HEK293 (cell line): ENCODE data around the gene RPS29.

Source experiments
- ATF2 ChIP-seq: fragments of 450-650 bp; formaldehyde crosslinking; IDR thresholded peaks from 2 replicates; pipeline ENCODE4 v1.5.1; 2016; ENCODE audit warnings: missing biosample characterization, missing genetic modification characterization, low read depth
- CTCF ChIP-seq: fragments of 450-650 bp; formaldehyde crosslinking; IDR thresholded peaks from 2 replicates; pipeline ENCODE4 v1.5.1; 2016; ENCODE audit warnings: missing biosample characterization, missing genetic modification characterization
- FEZF1 ChIP-seq: fragments of 450-650 bp; formaldehyde crosslinking; IDR thresholded peaks from 2 replicates; pipeline ENCODE4 v1.5.1; 2016; ENCODE audit warnings: missing biosample characterization, missing genetic modification characterization
- HOXD13 ChIP-seq: sonication (generic); formaldehyde crosslinking; IDR thresholded peaks from 2 replicates; pipeline ENCODE4 v1.8.0; 2022; ENCODE audit warnings: missing genetic modification reagents, borderline replicate concordance
- KLF10 ChIP-seq: fragments of 450-650 bp; IDR thresholded peaks from 2 replicates; pipeline ENCODE4 v1.5.1; 2018; ENCODE audit warnings: missing biosample characterization, mild to moderate bottlenecking, missing genetic modification characterization
- PRDM1 ChIP-seq: fragments of 450-650 bp; formaldehyde crosslinking; IDR thresholded peaks from 2 replicates; pipeline ENCODE4; 2016; ENCODE audit warnings: missing biosample characterization, missing genetic modification characterization
- REST ChIP-seq: fragments of 450-650 bp; formaldehyde crosslinking; IDR thresholded peaks from 2 replicates; pipeline ENCODE4 v1.5.1; 2016; ENCODE audit warnings: missing biosample characterization, missing genetic modification characterization
- SETDB1 ChIP-seq: IDR thresholded peaks from one replicate; pipeline ENCODE4 v1.6.1; 2017; ENCODE audit warnings: mild to moderate bottlenecking, low read length, moderate library complexity, mixed read lengths; ENCODE audit not compliant: insufficient read length
- TRIM28 ChIP-seq: IDR thresholded peaks from 2 replicates; pipeline ENCODE4 v1.6.1; 2011; ENCODE audit warnings: low read length, control low read depth, borderline replicate concordance
- ZBTB21 ChIP-seq: fragments of 450-650 bp; formaldehyde crosslinking; IDR thresholded peaks from 2 replicates; pipeline ENCODE4 v1.5.1; 2017; ENCODE audit warnings: missing biosample characterization, missing genetic modification characterization
- ZFP41 ChIP-seq: fragments of 450-650 bp; formaldehyde crosslinking; IDR thresholded peaks from 2 replicates; pipeline ENCODE4 v1.5.1; 2016; ENCODE audit warnings: missing biosample characterization, missing genetic modification characterization, borderline replicate concordance
- ZFP69B ChIP-seq: fragments of 450-650 bp; formaldehyde crosslinking; IDR thresholded peaks from 2 replicates; pipeline ENCODE4 v1.5.1; 2016; ENCODE audit warnings: missing biosample characterization, missing genetic modification characterization
- ZNF157 ChIP-seq: fragments of 450-650 bp; formaldehyde crosslinking; IDR thresholded peaks from 2 replicates; pipeline ENCODE4 v1.5.1; 2016; ENCODE audit warnings: missing biosample characterization, missing genetic modification characterization
- ZNF16 ChIP-seq: fragments of 450-650 bp; formaldehyde crosslinking; IDR thresholded peaks from 2 replicates; pipeline ENCODE4 v1.5.1; 2016; ENCODE audit warnings: low read depth, missing biosample characterization, missing genetic modification characterization
- ZNF174 ChIP-seq: fragments of 450-650 bp; formaldehyde crosslinking; IDR thresholded peaks from 2 replicates; pipeline ENCODE4 v1.5.0; 2017; ENCODE audit warnings: missing biosample characterization, mild to moderate bottlenecking, missing genetic modification characterization
- ZNF19 ChIP-seq: fragments of 450-650 bp; formaldehyde crosslinking; IDR thresholded peaks from 2 replicates; pipeline ENCODE4; 2016; ENCODE audit warnings: missing biosample characterization, missing genetic modification characterization, low read depth
- ZNF221 ChIP-seq: fragments of 450-650 bp; formaldehyde crosslinking; IDR thresholded peaks from 2 replicates; pipeline ENCODE4 v1.5.1; 2017; ENCODE audit warnings: missing biosample characterization, missing genetic modification characterization, borderline replicate concordance
- ZNF366 ChIP-seq: fragments of 450-650 bp; formaldehyde crosslinking; conservative IDR thresholded peaks from 2 replicates; pipeline ENCODE4 v1.5.1; 2016; ENCODE audit warnings: missing biosample characterization, missing genetic modification characterization
- ZNF433 ChIP-seq: fragments of 450-650 bp; formaldehyde crosslinking; IDR thresholded peaks from 2 replicates; pipeline ENCODE4 v1.5.1; 2016; ENCODE audit warnings: missing biosample characterization, missing genetic modification characterization, low read depth
- ZNF521 ChIP-seq: fragments of 450-650 bp; formaldehyde crosslinking; IDR thresholded peaks from 2 replicates; pipeline ENCODE4 v1.5.1; 2017; ENCODE audit warnings: missing biosample characterization, mild to moderate bottlenecking, missing genetic modification characterization
- ZNF529 ChIP-seq: fragments of 450-650 bp; formaldehyde crosslinking; IDR thresholded peaks from 2 replicates; pipeline ENCODE4 v1.5.1; 2017; ENCODE audit warnings: missing genetic modification characterization, missing biosample characterization; ENCODE audit not compliant: insufficient replicate concordance
- ZNF561 ChIP-seq: fragments of 450-650 bp; IDR thresholded peaks from 2 replicates; pipeline ENCODE4 v1.5.1; 2018; ENCODE audit warnings: missing biosample characterization, missing genetic modification characterization, borderline replicate concordance
- ZNF639 ChIP-seq: fragments of 450-650 bp; formaldehyde crosslinking; IDR thresholded peaks from 2 replicates; pipeline ENCODE4 v1.5.1; 2016; ENCODE audit warnings: missing biosample characterization, missing genetic modification characterization
- ZNF654 ChIP-seq: fragments of 450-650 bp; formaldehyde crosslinking; IDR thresholded peaks from 2 replicates; pipeline ENCODE4 v1.5.1; 2016; ENCODE audit warnings: low read depth, missing biosample characterization, missing genetic modification characterization
- ZNF658 ChIP-seq: fragments of 450-650 bp; formaldehyde crosslinking; IDR thresholded peaks from 2 replicates; pipeline ENCODE4; 2016; ENCODE audit warnings: missing biosample characterization, missing genetic modification characterization
- ZNF670 ChIP-seq: fragments of 450-650 bp; formaldehyde crosslinking; IDR thresholded peaks from 2 replicates; pipeline ENCODE4 v1.5.1; 2016; ENCODE audit warnings: missing biosample characterization, missing genetic modification characterization, low read depth
- ZNF768 ChIP-seq: fragments of 450-650 bp; formaldehyde crosslinking; IDR thresholded peaks from 2 replicates; pipeline ENCODE4 v1.5.1; 2018; ENCODE audit warnings: missing biosample characterization, mild to moderate bottlenecking, missing genetic modification characterization
- ZNF777 ChIP-seq: fragments of 450-650 bp; formaldehyde crosslinking; IDR thresholded peaks from 2 replicates; pipeline ENCODE4 v1.5.1; 2017; ENCODE audit warnings: missing biosample characterization, missing genetic modification characterization, borderline replicate concordance
- ZNF837 ChIP-seq: fragments of 450-650 bp; formaldehyde crosslinking; IDR thresholded peaks from 2 replicates; pipeline ENCODE4 v1.5.1; 2016; ENCODE audit warnings: missing biosample characterization, missing genetic modification characterization
- TF ChIP-seq, protein P1 (sequence below): fragments of 450-650 bp; formaldehyde crosslinking; IDR thresholded peaks from 2 replicates; pipeline ENCODE4 v1.5.1; 2017; ENCODE audit warnings: missing biosample characterization, missing genetic modification characterization

Gene RPS29

GRCh38 chr14:49633640-49634546 lies 47.7 kb upstream of the RPS29 start (continued):
- peak; percentile 94 for TF ChIP-seq CTCF
- no peak for TF ChIP-seq ZNF221 (tag by site-specific recombination)
- no peak for TF ChIP-seq ZNF521 (tag by site-specific recombination)
- TF ChIP-seq ZNF19 (tag by site-specific recombination) = no peak
- TF ChIP-seq ZNF639 (tag by site-specific recombination) = peak; percentile 53; the same call in 1 of the 2 replicates
- no peak for TF ChIP-seq ZNF174 (tag by site-specific recombination)
- no peak for TF ChIP-seq HOXD13
- peak; percentile 21; the same call in 1 of the 2 replicates for TF ChIP-seq ZNF768 (tag by site-specific recombination)
- no peak for TF ChIP-seq ZNF366 (tag by site-specific recombination)
- TF ChIP-seq, protein P1, sequence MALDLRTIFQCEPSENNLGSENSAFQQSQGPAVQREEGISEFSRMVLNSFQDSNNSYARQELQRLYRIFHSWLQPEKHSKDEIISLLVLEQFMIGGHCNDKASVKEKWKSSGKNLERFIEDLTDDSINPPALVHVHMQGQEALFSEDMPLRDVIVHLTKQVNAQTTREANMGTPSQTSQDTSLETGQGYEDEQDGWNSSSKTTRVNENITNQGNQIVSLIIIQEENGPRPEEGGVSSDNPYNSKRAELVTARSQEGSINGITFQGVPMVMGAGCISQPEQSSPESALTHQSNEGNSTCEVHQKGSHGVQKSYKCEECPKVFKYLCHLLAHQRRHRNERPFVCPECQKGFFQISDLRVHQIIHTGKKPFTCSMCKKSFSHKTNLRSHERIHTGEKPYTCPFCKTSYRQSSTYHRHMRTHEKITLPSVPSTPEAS (tag by site-specific recombination) = no peak
- TF ChIP-seq KLF10 (tag by site-specific recombination) = peak; percentile 54; the same call in 1 of the 2 replicates
- TF ChIP-seq TRIM28 = no peak
- TF ChIP-seq ZFP41 (tag by site-specific recombination) = no peak
- no peak for TF ChIP-seq ZNF777 (tag by site-specific recombination)
- TF ChIP-seq ZNF837 = no peak
- TF ChIP-seq FEZF1 (tag by site-specific recombination) = no peak
- TF ChIP-seq ZNF157 (tag by site-specific recombination) = no peak
- TF ChIP-seq ZNF658 = no peak
- TF ChIP-seq ZNF561 (tag by site-specific recombination) = peak; percentile 51; the same call in 1 of the 2 replicates
- no peak for TF ChIP-seq ZNF529 (tag by site-specific recombination)
- TF ChIP-seq SETDB1 = no peak
- TF ChIP-seq ATF2 (tag by site-specific recombination) = no peak
- no peak for TF ChIP-seq ZNF433 (tag by site-specific recombination)
- no peak for TF ChIP-seq ZNF16 (tag by site-specific recombination)
- TF ChIP-seq REST (tag by site-specific recombination) = 0 out of 2 replicates have a peak, but pooled peaks have one; percentile 30
- TF ChIP-seq ZNF670 (tag by site-specific recombination) = no peak
- peak; percentile 86 for TF ChIP-seq ZNF654 (tag by site-specific recombination)
- TF ChIP-seq ZBTB21 (tag by site-specific recombination) = no peak
- TF ChIP-seq PRDM1 = no peak
- TF ChIP-seq ZFP69B (tag by site-specific recombination) = no peak; the same call in 1 of the 2 replicates
